HepG2 (cell line): ENCODE measurements around the gene ERRFI1.

Experiments
- ASH2L ChIP-seq: fragments of 300-600, 200-600 bp; sonication (generic); IDR thresholded peaks from 2 replicates; pipeline ENCODE4 v1.7.0; 2017; ENCODE audit warnings: low read depth, mild to moderate bottlenecking, moderate library complexity, mixed read lengths, low read length; ENCODE audit not compliant: insufficient read length
- HINFP ChIP-seq: sonication (generic); formaldehyde crosslinking; IDR thresholded peaks from 2 replicates; pipeline ENCODE4 v1.4.0; 2020; ENCODE audit warnings: low read depth, mild to moderate bottlenecking, missing genetic modification reagents
- HNF1B ChIP-seq: sonication (generic); formaldehyde crosslinking; IDR thresholded peaks from 2 replicates; pipeline ENCODE4 v1.5.1; 2020; ENCODE audit warnings: mild to moderate bottlenecking, moderate library complexity, missing genetic modification reagents
- IKZF4 ChIP-seq: sonication (generic); formaldehyde crosslinking; IDR thresholded peaks from 2 replicates; pipeline ENCODE4 v1.5.1; 2020; ENCODE audit warnings: borderline replicate concordance, mild to moderate bottlenecking, low read depth, missing genetic modification reagents; ENCODE audit errors: not compliant biosample characterization
- ZNF792 ChIP-seq: IDR thresholded peaks from 2 replicates; pipeline ENCODE4 v1.6.1; 2016

- TF ChIP-seq HINFP: no peak
- TF ChIP-seq ASH2L: no peak
- TF ChIP-seq IKZF4: no peak
- no peak for TF ChIP-seq HNF1B
- no peak for TF ChIP-seq ZNF792 (CRISPR knock-in tag)
These were observed 33.2 kb downstream of the ERRFI1 start for GRCh38 chr1:7992885-7993284.
